ENCODE measurements around the gene MTMR12. TPM values are rescaled to one million over a fixed set of nuclear protein-coding genes. Genes with fewer than 3 reads are reported as not detected.

MTMR12 gene
- total and polyA plus RNA-seq, 2 of the 13 experiments (the other 11 are each of a cell fraction or from before 2014, with no cell fraction given): 23.4 to 36.6 TPM

- peak; percentile 98 for TF ChIP-seq AHDC1 (CRISPR knock-in tag; IDR thresholded peaks at IDR 0.05; ENCODE audit: borderline replicate concordance)
- no peak for TF ChIP-seq NKX3-1 (CRISPR knock-in tag; IDR thresholded peaks at IDR 0.05)
- TF ChIP-seq BCL6 (CRISPR knock-in tag; IDR thresholded peaks at IDR 0.05): peak; percentile 92
- TF ChIP-seq ZMAT5 (CRISPR knock-in tag; IDR thresholded peaks at IDR 0.05; ENCODE audit: borderline replicate concordance, low read depth): no peak
- peak; percentile 82; the same call in 1 of the 2 replicates for TF ChIP-seq ZNF605 (CRISPR knock-in tag; IDR thresholded peaks at IDR 0.05)
- peak; percentile 57; the same call in 1 of the 2 replicates for TF ChIP-seq ZBTB33 (CRISPR knock-in tag; IDR thresholded peaks at IDR 0.05)
- TF ChIP-seq KLF9 (CRISPR knock-in tag; IDR thresholded peaks at IDR 0.05; ENCODE audit: low read depth): 0 out of 2 replicates have a peak, but pooled peaks have one; percentile 14
- no peak for TF ChIP-seq HNRNPK (IDR thresholded peaks at IDR 0.05; ENCODE audit: low read depth, low read length, poor library complexity, severe bottlenecking)
- no peak for TF ChIP-seq RFXAP (CRISPR knock-in tag; IDR thresholded peaks at IDR 0.05; ENCODE audit: borderline replicate concordance)
- no peak; the same call in 1 of the 2 replicates for TF ChIP-seq SMYD3 (CRISPR knock-in tag; IDR thresholded peaks at IDR 0.05)
- TF ChIP-seq HINFP (CRISPR knock-in tag; IDR thresholded peaks at IDR 0.05; ENCODE audit: low read depth): peak; percentile 56; the same call in 1 of the 2 replicates
- TF ChIP-seq ARID4A (CRISPR knock-in tag; IDR thresholded peaks at IDR 0.05; ENCODE audit: borderline replicate concordance): peak; percentile 76
- TF ChIP-seq RNF2 (conservative IDR thresholded peaks at IDR 0.05; ENCODE audit: low read depth): no peak
These were observed 78.9 kb downstream of the MTMR12 start (continued) for GRCh38 chr5:32233696-32234447.

Data from HepG2 (cell line).